ENCODE results near the gene TPGS2. TPM values are rescaled to one million over a fixed set of nuclear protein-coding genes. Genes with fewer than 3 reads are reported as not detected.

Gene TPGS2, protein sequence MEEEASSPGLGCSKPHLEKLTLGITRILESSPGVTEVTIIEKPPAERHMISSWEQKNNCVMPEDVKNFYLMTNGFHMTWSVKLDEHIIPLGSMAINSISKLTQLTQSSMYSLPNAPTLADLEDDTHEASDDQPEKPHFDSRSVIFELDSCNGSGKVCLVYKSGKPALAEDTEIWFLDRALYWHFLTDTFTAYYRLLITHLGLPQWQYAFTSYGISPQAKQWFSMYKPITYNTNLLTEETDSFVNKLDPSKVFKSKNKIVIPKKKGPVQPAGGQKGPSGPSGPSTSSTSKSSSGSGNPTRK
- total RNA-seq = 180 and 189 TPM in 2 replicates

DNA sequence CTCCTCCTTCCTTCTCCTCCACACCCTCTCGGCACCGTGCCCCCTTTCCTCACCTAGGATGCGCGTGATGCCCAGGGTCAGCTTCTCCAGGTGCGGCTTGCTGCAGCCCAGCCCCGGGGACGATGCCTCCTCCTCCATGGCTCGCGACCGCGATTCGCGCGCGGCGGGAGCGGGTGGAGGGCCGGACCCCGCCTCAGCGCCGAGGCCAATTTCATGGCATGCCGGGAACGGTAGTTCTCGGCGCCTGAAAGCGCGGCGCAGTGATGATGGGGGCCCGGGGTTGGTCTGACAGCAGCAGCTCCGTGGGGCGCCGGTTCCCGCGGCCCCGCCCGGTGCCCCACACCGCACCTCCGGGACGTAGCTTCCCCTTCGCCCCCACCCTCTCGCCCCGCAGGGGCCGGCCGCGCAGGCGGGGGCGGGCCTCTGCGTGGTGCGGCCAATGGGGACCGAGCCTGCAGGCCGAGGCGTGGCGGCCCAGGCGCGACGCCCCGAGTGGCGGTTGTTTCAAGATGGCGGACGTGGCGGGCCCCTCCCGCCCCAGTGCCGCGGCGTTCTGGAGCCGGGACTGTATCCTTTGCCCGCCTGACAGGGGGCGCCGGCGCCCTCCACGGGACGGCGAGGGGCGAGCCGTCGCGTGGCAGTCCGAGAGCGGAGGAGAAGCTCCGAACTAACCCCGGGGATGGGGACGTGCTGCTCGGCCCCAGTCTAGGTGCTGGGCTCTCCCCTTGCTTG is at the start of gene TPGS2, which contains the start of gene KIAA1328:
Gene TPGS2 (minus strand): TSS at position 373 of the 732 bp plus-strand sequence. CDS start 235 bp downstream, at position 138.
Gene KIAA1328 (plus strand): TSS at position 498 of the 732 bp plus-strand sequence. CDS start 12 bp downstream, at position 510.

Other genes starting within 250 kb of the TPGS2 start
- 5.1 and 10.6 TPM in 2 replicates for gene KIAA1328, start 125 bp upstream of the TPGS2 start, total RNA-seq

Data from smooth muscle cell of trachea (primary cell).